ENCODE data around the gene CHD2. TPM values are rescaled to one million over a fixed set of nuclear protein-coding genes. Genes with fewer than 3 reads are reported as not detected.

Gene CHD2
- total and polyA plus RNA-seq, 2 experiments from 2014 or later = 36.5 to 39.0 TPM

- Histone ChIP-seq H3K9ac (peak overlapping the region; percentile 99), H3F3A (ENCODE audit: insufficient read depth) (peaks cover 53% of the 10 kb centered on the region), H3K4me1 (ENCODE audit: insufficient read depth) (peaks cover 34% of the 10 kb centered on the region), H3K4me3 (peak overlapping the region; percentile 87), H3K27me3 (replicated peaks; ENCODE audit: insufficient read depth) (no peaks in the 10 kb centered on the region), H3K79me2 (ENCODE audit: insufficient read depth) (peaks cover 89% of the 10 kb centered on the region), H3K4me2 (ENCODE audit: unreplicated experiment) (peak overlapping the region; percentile 96), H2AFZ (no peak overlapping the region), H3K9me3 (ENCODE audit: low read depth) (no peaks in the 10 kb centered on the region), H3K27ac (peak overlapping the region; percentile 95), H3K9me2 (ENCODE audit: insufficient read depth) (no peaks in the 10 kb centered on the region), H3K36me3 (ENCODE audit: low read depth) (peaks cover 70% of the 10 kb centered on the region), H4K20me1 (ENCODE audit: insufficient read depth) (no peaks in the 10 kb centered on the region)
- no peak for DNase-seq
- WGBS, 2 experiments (ENCODE audit: low coverage in 1 of 2, low lambda C conversion rate in 2 of 2, missing lambda C conversion rate in 2 of 2) = 72 to 81% methylated on average over 8 of the region's 8 CpGs
- TF ChIP-seq EZH2 (IDR thresholded peaks at IDR 0.05; ENCODE audit: insufficient read depth, poor library complexity, severe bottlenecking) = no peak
- TF ChIP-seq EZH2phosphoT487 (IDR thresholded peaks at IDR 0.05; ENCODE audit: insufficient read depth, low read depth) = no peak
- in situ Hi-C loops (cut with MboI) = no loop called here
Measured at GRCh38 chr15:92886815-92887214, 13.3 kb upstream of the CHD2 start.

- no peaks in the 10 kb centered on the region for H3K9me3 ChIP-seq (ENCODE audit: low read depth)
- peak overlapping the region; percentile 25 for H3K4me3 ChIP-seq
- in situ Hi-C loops (cut with MboI) = no loop called here
- TF ChIP-seq EZH2 (IDR thresholded peaks at IDR 0.05; ENCODE audit: insufficient read depth, poor library complexity, severe bottlenecking) (no peak), EZH2phosphoT487 (IDR thresholded peaks at IDR 0.05; ENCODE audit: insufficient read depth, low read depth) (no peak)
- no peaks in the 10 kb centered on the region for H3K9me2 ChIP-seq (ENCODE audit: insufficient read depth)
- H4K20me1 ChIP-seq (ENCODE audit: insufficient read depth) = no peaks in the 10 kb centered on the region
- H3F3A ChIP-seq (ENCODE audit: insufficient read depth) = peaks cover 62% of the 10 kb centered on the region
- 55 to 62% methylated on average over 3 of the region's 3 CpGs for WGBS, 2 experiments (ENCODE audit: low coverage in 1 of 2, low lambda C conversion rate in 2 of 2, missing lambda C conversion rate in 2 of 2)
- H3K79me2 ChIP-seq (ENCODE audit: insufficient read depth) = peaks cover 100% of the 10 kb centered on the region
- no peaks in the 10 kb centered on the region for H3K27me3 ChIP-seq (replicated peaks; ENCODE audit: insufficient read depth)
- H3K4me2 ChIP-seq (ENCODE audit: unreplicated experiment) = peak overlapping the region; percentile 96
- H3K9ac ChIP-seq = peak overlapping the region; percentile 99
- no peak overlapping the region for H2AFZ ChIP-seq
- H3K36me3 ChIP-seq (ENCODE audit: low read depth) = peaks cover 81% of the 10 kb centered on the region
- DNase-seq = no peak
- peaks cover 33% of the 10 kb centered on the region for H3K4me1 ChIP-seq (ENCODE audit: insufficient read depth)
- peak overlapping the region; percentile 95 for H3K27ac ChIP-seq
Measured at GRCh38 chr15:92887869-92888268, 12.3 kb upstream of the CHD2 start.

GRCh38 chr15:92889390-92890107 lies 10.6 kb upstream of the CHD2 start:
- Histone ChIP-seq H3K4me1 (ENCODE audit: insufficient read depth) (peaks cover 33% of the 10 kb centered on the region), H3K9me2 (ENCODE audit: insufficient read depth) (no peaks in the 10 kb centered on the region), H4K20me1 (ENCODE audit: insufficient read depth) (no peaks in the 10 kb centered on the region), H3K36me3 (ENCODE audit: low read depth) (peaks cover 90% of the 10 kb centered on the region), H3K9ac (no peak overlapping the region; the same call in 1 of the 2 replicates), H3K4me3 (no peak overlapping the region), H3K27me3 (replicated peaks; ENCODE audit: insufficient read depth) (no peaks in the 10 kb centered on the region), H3K4me2 (ENCODE audit: unreplicated experiment) (peak overlapping the region; percentile 2), H2AFZ (no peak overlapping the region), H3K27ac (peak overlapping the region; percentile 21), H3K79me2 (ENCODE audit: insufficient read depth) (peaks cover 100% of the 10 kb centered on the region), H3K9me3 (ENCODE audit: low read depth) (no peaks in the 10 kb centered on the region), H3F3A (ENCODE audit: insufficient read depth) (peaks cover 69% of the 10 kb centered on the region)
- no peak for TF ChIP-seq EZH2phosphoT487 (IDR thresholded peaks at IDR 0.05; ENCODE audit: insufficient read depth, low read depth)
- TF ChIP-seq EZH2 (IDR thresholded peaks at IDR 0.05; ENCODE audit: insufficient read depth, poor library complexity, severe bottlenecking) = no peak
- in situ Hi-C loops (cut with MboI) = no loop called here
- no peak for DNase-seq
- 76 to 81% methylated on average over 5 of the region's 5 CpGs for WGBS, 2 experiments (ENCODE audit: low coverage in 1 of 2, low lambda C conversion rate in 2 of 2, missing lambda C conversion rate in 2 of 2)

- Histone ChIP-seq H3K79me2 (ENCODE audit: insufficient read depth) (peaks cover 100% of the 10 kb centered on the region), H3K9me3 (ENCODE audit: low read depth) (no peaks in the 10 kb centered on the region), H3K36me3 (ENCODE audit: low read depth) (peaks cover 95% of the 10 kb centered on the region), H3K27ac (peak overlapping the region; percentile 21), H3K27me3 (replicated peaks; ENCODE audit: insufficient read depth) (no peaks in the 10 kb centered on the region), H2AFZ (no peak overlapping the region), H3K9ac (no peak overlapping the region), H3F3A (ENCODE audit: insufficient read depth) (peaks cover 72% of the 10 kb centered on the region), H4K20me1 (ENCODE audit: insufficient read depth) (no peaks in the 10 kb centered on the region), H3K9me2 (ENCODE audit: insufficient read depth) (no peaks in the 10 kb centered on the region), H3K4me2 (ENCODE audit: unreplicated experiment) (no peak overlapping the region), H3K4me1 (ENCODE audit: insufficient read depth) (peaks cover 41% of the 10 kb centered on the region), H3K4me3 (no peak overlapping the region)
- WGBS, 2 experiments (ENCODE audit: low coverage in 1 of 2, low lambda C conversion rate in 2 of 2, missing lambda C conversion rate in 2 of 2) = 94 to 97% methylated on average over 3 of the region's 3 CpGs
- DNase-seq = no peak
- in situ Hi-C loops (cut with MboI) = no loop called here
- no peak for TF ChIP-seq EZH2 (IDR thresholded peaks at IDR 0.05; ENCODE audit: insufficient read depth, poor library complexity, severe bottlenecking)
- TF ChIP-seq EZH2phosphoT487 (IDR thresholded peaks at IDR 0.05; ENCODE audit: insufficient read depth, low read depth) = no peak
Measured at GRCh38 chr15:92891533-92892200, 8.5 kb upstream of the CHD2 start.

Data from GM23248 (cell line).